ENCODE data around the gene OGA. TPM values are rescaled to one million over a fixed set of nuclear protein-coding genes. Genes with fewer than 3 reads are reported as not detected.

Gene OGA
- total and polyA plus RNA-seq, 9 of the 15 experiments (the other 6 are each of a cell fraction or from before 2014, with no cell fraction given): 13.5 to 73.5 (median 59.5) TPM

DNA sequence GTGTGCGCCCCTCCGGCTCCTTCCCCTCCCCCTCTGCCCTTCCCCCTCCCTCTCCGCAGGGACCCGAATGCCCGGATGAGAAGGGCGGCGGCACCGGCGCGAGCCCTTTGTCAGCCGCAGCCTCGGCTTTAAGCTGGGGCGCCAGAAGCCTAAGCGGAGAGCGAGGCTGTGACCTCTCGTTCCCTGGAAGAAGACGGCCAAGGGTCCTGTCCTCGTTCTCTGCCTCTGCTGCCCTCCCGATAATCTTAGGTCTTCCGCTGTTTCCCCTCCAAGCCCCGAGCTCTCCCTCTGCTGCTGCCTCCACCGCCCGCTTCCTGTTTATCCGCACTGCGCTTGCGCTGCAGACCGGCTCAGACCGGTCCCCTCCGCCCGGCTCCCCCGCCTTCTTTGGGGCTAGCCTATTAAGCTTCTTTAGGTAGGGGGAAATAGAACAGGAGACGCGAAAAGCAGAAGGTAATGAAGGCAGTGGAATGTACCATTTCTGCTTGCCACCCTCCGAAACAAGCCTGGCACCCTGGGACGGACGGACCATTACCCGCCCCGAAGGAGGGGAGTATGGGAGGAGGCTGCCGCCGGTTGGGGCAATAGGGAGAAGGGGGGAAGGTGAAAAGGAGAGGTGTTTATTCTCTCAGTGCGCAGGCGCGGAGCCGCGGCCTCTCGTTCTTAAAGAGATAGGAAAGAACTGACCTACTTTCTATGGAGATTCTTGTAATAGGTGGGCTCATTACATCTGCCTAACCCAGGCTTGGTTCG lies at the start of gene OGA (continued):
- TF ChIP-seq, protein P1, sequence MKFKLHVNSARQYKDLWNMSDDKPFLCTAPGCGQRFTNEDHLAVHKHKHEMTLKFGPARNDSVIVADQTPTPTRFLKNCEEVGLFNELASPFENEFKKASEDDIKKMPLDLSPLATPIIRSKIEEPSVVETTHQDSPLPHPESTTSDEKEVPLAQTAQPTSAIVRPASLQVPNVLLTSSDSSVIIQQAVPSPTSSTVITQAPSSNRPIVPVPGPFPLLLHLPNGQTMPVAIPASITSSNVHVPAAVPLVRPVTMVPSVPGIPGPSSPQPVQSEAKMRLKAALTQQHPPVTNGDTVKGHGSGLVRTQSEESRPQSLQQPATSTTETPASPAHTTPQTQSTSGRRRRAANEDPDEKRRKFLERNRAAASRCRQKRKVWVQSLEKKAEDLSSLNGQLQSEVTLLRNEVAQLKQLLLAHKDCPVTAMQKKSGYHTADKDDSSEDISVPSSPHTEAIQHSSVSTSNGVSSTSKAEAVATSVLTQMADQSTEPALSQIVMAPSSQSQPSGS (CRISPR knock-in tag; IDR thresholded peaks at IDR 0.05): no peak
- TF ChIP-seq, protein P2, sequence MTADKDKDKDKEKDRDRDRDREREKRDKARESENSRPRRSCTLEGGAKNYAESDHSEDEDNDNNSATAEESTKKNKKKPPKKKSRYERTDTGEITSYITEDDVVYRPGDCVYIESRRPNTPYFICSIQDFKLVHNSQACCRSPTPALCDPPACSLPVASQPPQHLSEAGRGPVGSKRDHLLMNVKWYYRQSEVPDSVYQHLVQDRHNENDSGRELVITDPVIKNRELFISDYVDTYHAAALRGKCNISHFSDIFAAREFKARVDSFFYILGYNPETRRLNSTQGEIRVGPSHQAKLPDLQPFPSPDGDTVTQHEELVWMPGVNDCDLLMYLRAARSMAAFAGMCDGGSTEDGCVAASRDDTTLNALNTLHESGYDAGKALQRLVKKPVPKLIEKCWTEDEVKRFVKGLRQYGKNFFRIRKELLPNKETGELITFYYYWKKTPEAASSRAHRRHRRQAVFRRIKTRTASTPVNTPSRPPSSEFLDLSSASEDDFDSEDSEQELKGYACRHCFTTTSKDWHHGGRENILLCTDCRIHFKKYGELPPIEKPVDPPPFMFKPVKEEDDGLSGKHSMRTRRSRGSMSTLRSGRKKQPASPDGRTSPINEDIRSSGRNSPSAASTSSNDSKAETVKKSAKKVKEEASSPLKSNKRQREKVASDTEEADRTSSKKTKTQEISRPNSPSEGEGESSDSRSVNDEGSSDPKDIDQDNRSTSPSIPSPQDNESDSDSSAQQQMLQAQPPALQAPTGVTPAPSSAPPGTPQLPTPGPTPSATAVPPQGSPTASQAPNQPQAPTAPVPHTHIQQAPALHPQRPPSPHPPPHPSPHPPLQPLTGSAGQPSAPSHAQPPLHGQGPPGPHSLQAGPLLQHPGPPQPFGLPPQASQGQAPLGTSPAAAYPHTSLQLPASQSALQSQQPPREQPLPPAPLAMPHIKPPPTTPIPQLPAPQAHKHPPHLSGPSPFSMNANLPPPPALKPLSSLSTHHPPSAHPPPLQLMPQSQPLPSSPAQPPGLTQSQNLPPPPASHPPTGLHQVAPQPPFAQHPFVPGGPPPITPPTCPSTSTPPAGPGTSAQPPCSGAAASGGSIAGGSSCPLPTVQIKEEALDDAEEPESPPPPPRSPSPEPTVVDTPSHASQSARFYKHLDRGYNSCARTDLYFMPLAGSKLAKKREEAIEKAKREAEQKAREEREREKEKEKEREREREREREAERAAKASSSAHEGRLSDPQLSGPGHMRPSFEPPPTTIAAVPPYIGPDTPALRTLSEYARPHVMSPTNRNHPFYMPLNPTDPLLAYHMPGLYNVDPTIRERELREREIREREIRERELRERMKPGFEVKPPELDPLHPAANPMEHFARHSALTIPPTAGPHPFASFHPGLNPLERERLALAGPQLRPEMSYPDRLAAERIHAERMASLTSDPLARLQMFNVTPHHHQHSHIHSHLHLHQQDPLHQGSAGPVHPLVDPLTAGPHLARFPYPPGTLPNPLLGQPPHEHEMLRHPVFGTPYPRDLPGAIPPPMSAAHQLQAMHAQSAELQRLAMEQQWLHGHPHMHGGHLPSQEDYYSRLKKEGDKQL (CRISPR knock-in tag; IDR thresholded peaks at IDR 0.05; ENCODE audit: borderline replicate concordance): no peak
- TF ChIP-seq NCOA2 (IDR thresholded peaks at IDR 0.05; ENCODE audit: partially characterized antibody in 2 of 2) (no peak), THRAP3 (IDR thresholded peaks at IDR 0.05; ENCODE audit: borderline replicate concordance) (no peak), HDAC6 (IDR thresholded peaks at IDR 0.05; ENCODE audit: low read depth, low read length) (no peak), BRCA1 (IDR thresholded peaks at IDR 0.05) (no peak), BRCA1 (CRISPR knock-in tag; IDR thresholded peaks at IDR 0.05) (no peak), ARID1B (IDR thresholded peaks at IDR 0.05) (0 out of 2 replicates have a peak, but pooled peaks have one; percentile 16), POLR2AphosphoS5 (IDR thresholded peaks at IDR 0.05; ENCODE audit: control insufficient read depth, insufficient read depth, low read depth, low read length) (peak; percentile 92), RB1 (IDR thresholded peaks at IDR 0.05; ENCODE audit: low read depth) (no peak; the same call in 1 of the 2 replicates), NFIX (CRISPR knock-in tag; IDR thresholded peaks at IDR 0.05; ENCODE audit: low read depth) (no peak)
- TF ChIP-seq, protein P3, sequence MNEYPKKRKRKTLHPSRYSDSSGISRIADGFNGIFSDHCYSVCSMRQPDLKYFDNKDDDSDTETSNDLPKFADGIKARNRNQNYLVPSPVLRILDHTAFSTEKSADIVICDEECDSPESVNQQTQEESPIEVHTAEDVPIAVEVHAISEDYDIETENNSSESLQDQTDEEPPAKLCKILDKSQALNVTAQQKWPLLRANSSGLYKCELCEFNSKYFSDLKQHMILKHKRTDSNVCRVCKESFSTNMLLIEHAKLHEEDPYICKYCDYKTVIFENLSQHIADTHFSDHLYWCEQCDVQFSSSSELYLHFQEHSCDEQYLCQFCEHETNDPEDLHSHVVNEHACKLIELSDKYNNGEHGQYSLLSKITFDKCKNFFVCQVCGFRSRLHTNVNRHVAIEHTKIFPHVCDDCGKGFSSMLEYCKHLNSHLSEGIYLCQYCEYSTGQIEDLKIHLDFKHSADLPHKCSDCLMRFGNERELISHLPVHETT (CRISPR knock-in tag; conservative IDR thresholded peaks at IDR 0.05 in 1 of 2, IDR thresholded peaks at IDR 0.05 in 1 of 2): no peak
- TF ChIP-seq, protein P4, sequence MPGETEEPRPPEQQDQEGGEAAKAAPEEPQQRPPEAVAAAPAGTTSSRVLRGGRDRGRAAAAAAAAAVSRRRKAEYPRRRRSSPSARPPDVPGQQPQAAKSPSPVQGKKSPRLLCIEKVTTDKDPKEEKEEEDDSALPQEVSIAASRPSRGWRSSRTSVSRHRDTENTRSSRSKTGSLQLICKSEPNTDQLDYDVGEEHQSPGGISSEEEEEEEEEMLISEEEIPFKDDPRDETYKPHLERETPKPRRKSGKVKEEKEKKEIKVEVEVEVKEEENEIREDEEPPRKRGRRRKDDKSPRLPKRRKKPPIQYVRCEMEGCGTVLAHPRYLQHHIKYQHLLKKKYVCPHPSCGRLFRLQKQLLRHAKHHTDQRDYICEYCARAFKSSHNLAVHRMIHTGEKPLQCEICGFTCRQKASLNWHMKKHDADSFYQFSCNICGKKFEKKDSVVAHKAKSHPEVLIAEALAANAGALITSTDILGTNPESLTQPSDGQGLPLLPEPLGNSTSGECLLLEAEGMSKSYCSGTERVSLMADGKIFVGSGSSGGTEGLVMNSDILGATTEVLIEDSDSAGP (CRISPR knock-in tag; IDR thresholded peaks at IDR 0.05): peak; percentile 88
- TF ChIP-seq, protein P5, sequence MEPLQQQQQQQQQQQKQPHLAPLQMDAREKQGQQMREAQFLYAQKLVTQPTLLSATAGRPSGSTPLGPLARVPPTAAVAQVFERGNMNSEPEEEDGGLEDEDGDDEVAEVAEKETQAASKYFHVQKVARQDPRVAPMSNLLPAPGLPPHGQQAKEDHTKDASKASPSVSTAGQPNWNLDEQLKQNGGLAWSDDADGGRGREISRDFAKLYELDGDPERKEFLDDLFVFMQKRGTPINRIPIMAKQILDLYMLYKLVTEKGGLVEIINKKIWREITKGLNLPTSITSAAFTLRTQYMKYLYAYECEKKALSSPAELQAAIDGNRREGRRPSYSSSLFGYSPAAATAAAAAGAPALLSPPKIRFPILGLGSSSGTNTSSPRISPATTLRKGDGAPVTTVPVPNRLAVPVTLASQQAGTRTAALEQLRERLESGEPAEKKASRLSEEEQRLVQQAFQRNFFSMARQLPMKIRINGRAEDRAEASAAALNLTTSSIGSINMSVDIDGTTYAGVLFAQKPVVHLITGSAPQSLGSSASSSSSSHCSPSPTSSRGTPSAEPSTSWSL (CRISPR knock-in tag; IDR thresholded peaks at IDR 0.05; ENCODE audit: borderline replicate concordance): no peak

All from K562 (cell line).